Medulla oblongata (tissue), 1 donor: ENCODE data around the gene CDC42SE2.
"Not testable (repeated sequence)": the region's sequence is repeated elsewhere in the genome, so short reads cannot be mapped to it uniquely, and the experiment has no call there.

Source experiments
- DNase-seq: peaks from one replicate; pipeline ENCODE4 v3.0.0-alpha.2; 2015; ENCODE audit errors: extremely low spot score

Gene CDC42SE2

GRCh38 chr5:131277875-131278740 lies 14.3 kb downstream of the CDC42SE2 start:
- DNase-seq: no peak

DNA sequence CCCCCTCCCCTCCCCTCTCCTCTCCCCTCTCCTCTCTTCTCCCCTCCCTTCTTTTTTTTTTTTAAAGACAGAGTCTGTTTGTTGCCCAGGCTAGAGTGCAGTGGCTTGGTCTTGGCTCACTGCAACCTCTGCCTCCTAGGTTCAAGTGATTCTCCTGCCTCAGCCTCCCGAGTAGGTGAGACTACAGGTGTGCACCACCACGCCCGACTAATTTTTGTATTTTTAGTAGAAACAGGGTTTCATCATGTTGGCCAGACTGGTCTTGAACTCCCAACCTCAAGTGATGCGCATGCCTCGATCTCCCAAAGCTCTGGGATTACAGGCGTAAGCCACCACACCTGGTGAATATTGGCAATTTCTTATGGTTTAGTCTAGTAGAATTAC lies 14.9 kb downstream of the CDC42SE2 start:
- DNase-seq: not testable (repeated sequence)

GRCh38 chr5:131279204-131279603 lies 15.4 kb downstream of the CDC42SE2 start:
- DNase-seq: no peak

DNA sequence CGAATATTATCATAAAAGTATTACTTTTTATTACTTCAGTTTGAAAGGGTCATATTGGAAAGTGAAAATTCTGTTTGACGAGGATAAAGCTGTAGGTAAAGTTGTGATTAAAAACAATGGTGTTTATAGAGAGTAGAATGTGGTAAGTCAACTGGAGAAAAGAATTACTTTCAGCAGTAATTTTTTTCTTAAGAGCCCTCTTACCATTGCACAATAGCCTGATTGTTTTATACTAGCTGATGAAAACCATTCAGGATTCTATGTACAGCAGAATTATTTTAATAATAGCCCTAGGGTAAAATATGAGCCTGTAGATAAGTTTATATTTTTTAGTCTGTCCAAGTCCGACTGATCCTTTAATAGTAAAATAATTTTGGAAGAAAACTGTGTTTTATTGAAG lies 16.6 kb downstream of the CDC42SE2 start:
- DNase-seq: no peak

DNA sequence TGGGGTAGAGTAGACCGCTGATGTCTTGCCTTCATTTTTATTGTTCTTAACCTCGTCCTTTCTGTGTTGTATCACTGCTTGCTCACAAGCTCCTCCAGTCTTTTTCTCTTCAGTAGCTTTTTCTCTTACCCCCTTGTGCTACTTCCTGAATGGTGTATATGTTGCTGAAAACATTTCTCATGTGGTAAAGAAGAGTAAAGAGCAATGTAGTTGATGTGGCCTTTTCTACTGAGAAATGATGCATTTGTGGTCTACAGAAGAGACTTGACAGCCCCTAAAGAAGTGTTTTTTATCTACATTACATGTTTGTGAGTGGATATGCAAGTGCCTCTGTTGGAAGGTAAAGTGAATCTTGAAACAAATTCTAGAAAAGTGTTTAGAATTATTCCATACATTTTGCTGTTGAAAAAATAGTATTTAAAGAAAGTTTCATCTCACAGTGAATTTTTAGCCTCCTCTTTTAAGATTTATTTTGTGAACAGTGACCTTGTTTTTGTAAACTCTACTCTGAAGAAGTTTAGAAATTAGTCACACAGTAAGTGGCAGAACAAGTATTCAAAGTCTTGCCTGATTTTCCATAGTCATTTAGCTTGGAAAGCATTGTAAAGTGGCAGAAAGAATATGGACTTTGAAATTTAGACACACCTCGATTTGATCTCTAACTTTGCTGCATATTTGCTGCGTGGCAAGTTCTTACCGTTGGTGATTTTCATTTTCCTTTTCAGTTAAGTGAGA lies 17.4 kb downstream of the CDC42SE2 start:
- no peak for DNase-seq

DNA sequence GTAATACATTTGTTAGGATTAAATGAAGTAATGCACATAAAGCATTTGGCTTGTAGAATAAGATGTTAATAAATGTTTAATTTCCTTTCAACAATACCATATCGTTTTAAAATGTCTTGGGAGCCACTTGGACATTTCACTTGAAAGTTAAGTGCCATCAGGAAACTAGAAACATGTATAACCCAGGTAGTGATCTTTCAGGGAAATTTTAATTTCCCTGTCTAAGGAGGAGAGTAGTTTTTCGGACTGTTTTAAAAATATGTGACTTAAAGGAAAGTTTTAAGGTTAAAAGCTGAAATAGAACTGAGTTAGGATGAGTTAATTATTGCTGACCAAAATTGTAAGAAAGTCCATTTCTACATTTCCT lies 18.0 kb downstream of the CDC42SE2 start:
- no peak for DNase-seq

DNA sequence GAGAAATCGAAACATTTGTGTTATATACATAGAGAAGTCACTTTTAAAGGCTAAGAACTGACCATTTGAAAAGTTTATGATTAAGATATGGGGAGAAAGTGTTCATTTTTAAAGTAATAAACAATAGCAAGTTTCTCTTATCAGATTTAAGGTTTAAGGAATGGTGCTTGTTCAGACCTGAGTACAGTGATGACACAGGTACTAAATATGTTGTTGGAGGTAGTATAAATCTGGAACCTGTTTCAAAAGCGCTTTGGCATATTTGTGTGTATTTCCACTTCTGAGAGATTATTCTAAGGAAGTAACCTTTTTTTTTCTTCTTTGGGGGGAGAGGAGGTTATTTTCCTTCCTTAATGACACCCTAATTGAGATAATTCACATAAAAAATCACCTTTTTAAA lies 18.4 kb downstream of the CDC42SE2 start:
- no peak for DNase-seq

DNA sequence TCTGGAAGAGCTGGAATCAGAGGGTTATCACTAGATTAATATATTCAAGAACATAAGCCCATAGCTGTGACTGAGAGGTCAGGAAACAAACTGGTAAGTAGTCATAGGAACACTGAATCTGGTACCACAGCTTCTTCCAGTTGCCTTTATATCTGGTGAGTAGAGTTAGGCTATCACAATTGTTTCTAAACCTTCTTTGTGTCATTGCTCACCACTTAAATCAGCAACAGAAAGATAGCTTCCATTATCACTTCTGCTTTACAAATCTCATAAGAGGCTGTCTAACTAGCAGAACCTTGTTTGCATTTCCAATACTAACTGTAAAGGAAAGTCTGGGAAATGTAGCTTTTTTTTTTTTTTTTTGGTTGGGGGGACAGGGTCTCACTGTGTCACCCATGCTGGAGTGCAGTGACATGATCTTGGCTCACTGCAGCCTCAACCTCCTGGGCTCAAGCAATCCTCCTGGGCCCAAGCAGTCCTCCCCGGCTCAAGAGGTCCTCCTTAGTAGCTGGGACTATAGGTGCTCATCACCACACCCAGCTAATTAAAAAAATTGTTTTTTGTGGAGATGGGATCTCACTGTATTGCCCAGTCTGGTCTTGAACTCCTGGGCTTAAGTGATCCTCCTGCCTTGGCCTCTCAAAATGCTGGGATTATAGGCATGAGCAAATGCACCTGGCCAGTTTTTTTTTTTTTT lies 22.0 kb downstream of the CDC42SE2 start:
- no peak for DNase-seq

DNA sequence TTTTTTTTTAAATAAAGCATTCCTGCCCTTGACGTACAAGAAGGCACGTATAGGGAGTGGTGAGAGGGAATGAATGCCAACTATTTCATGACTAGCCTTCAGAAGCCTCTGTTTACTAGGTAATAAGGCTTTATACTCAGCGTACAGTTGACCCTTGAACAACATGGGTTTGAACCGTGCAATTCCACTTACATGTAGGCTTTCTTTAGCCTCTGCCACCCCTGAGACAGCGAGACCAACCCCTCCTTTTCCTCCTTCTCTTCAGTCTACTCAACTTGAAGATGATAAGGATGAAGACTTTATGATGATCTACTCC lies 22.5 kb downstream of the CDC42SE2 start:
- no peak for DNase-seq

DNA sequence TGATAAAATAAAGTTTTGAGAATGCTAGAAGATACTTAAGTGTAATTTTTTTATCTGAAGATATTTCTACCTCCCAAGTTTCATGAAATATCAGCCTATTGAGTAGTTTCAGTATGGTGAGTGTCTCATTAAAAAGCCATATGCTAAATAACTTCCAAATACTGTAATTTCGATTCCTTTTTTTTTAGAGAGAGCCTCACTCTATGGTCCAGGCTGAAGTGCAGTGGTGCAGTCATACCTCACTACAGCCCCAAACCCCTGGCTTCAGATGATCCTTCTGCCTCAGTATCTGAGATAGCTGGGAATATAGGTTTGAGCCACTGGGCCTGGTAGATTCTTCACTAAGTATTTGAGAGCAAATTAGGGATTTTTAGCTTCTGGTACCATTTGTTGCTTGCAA lies 24.5 kb downstream of the CDC42SE2 start:
- no peak for DNase-seq

DNA sequence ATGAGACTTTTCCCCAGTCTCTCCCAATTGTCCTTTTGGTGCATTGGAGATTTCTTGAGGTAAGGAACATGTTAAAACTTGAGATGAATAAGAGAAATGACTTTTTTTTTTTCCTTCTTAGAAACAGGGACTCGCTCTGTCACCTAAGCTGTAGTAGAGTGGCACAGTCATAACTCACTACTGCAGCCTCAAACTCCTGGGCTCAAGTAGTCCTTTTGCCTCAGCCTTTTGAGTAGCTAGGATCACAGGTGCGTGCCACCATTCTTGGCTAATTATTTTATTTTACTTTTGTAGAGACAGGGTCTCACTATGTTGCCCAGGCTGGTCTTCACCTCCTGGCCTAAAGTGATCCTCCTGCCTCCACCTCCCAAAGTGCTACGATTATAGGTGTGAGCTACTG lies 25.9 kb downstream of the CDC42SE2 start:
- DNase-seq: no peak

- no peak for DNase-seq
Observed at GRCh38 chr5:131296213-131296672, 32.4 kb downstream of the CDC42SE2 start.

DNA sequence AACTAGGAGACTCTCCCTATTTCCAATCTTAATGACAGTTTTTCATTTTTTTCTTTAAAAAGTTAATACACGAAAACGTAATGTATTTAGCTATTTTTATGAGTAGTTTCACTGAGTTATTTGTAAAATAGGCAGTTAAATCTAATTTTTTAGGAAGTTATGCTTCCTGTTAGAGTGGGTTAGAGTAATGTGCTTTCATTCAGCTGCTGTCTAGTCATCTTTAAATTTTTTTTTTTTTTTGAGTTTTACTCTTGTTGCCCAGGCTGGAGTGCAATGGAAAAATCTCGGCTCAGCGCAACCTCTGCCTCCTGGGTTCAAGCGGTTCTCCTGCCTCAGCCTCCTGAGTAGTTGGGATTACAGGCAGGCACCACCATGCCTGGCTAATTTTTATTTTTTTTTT lies 34.0 kb downstream of the CDC42SE2 start:
- no peak for DNase-seq

DNA sequence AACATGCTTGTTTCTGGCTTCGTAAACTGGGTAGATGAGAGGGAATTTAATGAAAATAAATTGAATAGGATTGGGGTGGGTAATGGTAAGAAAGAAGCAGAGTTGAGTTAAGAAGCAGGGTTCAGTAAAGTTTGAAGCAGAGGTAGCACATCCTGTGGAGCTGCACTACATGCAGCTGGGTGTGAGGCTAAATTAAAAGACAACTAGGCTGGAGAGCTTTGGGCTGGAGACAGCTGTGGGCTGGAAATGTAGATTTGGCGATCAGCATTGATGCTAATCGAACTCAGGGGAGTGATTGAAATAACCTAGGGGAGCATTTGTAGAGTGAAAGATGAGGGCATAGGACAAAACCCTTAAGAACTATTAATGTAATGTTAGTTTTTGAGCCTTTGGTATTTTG lies 35.6 kb downstream of the CDC42SE2 start:
- no peak for DNase-seq

GRCh38 chr5:131302506-131302905 lies 38.7 kb downstream of the CDC42SE2 start:
- DNase-seq: no peak

DNA sequence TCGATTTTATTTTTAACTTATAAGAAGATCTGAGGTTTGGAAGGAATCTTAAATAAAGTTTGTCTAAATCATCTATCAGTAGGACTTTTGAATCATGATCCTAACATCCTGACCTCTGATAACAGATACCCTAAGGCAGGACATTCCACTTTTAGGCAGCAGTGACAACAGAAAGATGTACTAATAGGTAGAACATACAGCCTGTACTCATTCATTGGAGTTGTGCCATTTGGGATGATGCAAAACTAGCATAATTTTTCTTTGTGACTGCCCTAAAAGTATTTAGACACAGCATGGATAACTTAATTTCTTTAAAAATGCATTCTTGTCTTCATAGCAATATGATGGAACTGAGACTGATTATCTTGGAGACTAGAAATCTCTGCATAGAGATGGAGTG lies 39.7 kb downstream of the CDC42SE2 start:
- no peak for DNase-seq

- DNase-seq: no peak
Observed at GRCh38 chr5:131304414-131304813, 40.6 kb downstream of the CDC42SE2 start.

DNA sequence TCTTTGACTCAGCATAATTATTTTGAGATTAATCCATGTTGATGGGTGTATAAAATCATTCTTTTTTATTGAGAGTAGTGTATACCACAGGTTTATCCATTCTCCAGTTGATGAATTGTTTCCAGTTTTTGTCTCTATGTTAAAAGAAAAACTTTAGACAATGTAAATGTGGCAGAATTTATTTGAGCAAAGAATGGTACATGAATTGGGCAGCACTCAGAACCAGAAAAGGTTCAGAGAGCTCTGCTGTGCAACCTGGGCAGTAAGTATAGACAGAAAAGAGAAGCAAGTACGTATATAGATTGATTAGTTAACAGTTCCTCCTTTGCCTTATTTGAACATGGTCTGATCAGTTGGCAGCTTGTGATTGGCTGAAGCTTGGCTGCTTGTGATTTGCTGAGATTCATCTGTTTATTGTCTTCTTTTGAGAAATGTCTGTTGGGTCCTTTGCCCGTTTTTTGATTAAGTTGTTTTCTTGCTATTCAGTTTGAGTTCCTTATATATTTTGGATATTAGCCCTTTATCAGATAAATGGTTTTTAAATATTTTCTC lies 41.4 kb downstream of the CDC42SE2 start:
- DNase-seq: no peak

- DNase-seq: no peak
Observed at GRCh38 chr5:131305906-131306305, 42.1 kb downstream of the CDC42SE2 start.

GRCh38 chr5:131312235-131312772 lies 48.5 kb downstream of the CDC42SE2 start:
- not testable (repeated sequence) for DNase-seq

DNA sequence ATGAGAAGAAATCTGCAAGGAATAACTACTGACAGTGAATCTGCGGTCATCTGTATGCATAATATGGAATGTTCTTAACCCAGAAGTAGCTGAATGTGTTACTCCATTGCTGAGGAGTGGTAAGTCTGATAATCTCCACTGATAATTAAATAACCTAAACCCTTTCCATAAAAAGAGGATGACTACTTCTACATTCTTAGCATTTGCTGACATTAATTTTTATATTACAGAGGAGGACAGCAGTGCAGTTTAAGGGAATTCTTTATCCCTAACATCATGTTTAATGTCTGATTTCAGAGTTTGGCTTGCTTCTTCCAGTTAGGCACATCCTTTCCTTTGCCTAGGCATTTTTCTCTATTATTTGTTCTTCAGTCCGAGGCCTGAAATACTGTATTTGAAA lies 52.2 kb downstream of the CDC42SE2 start:
- DNase-seq: no peak

DNA sequence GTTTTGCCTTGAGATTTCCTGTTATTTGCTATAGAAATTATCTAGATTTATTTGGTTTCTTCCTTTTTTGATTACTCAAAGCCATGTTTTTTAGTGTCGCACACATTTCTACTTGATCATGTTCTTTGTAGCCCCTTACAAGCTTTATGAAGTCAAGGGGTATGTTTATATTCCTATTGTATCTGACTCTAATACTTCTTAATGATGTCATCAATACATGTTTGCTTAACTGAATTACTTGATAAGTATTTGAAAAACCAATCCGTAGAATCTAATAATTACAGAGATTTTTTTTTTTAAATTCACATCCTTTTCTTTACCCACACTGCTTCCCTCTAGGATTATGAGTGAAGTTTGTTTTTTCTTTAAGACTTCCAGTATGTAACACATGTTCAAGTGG lies 53.0 kb downstream of the CDC42SE2 start:
- DNase-seq: no peak
